ENCODE data around the gene PLBD1.

The PLBD1 gene

DNA sequence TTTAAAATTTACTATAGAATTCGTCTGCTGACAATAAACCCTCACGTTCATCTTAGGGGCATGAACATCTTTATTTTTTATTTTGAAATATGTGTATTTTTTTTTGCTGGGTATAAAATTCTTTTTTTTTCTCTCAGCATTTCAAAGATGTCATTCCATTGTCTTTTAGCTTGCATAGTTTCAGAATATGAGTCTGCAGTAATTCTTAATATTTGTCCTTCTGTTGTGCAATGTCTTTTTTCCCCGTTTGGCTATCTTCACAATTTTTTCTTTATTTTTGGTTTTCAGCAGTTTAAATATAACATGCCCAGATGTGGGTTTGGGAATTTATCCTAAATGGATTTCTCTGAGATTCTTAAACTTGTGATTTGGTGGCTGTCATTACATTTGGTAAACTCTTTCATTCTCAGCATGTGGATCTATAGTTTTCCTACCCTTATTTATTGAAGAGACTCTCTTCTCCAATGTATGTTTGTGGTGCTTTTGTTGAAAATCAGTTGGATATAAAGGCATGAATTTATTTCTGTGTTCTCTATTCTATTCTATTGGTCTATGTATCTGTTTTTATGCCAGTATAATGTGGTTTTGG, 37.8 kb upstream of the PLBD1 start:
- no peak for TF ChIP-seq ZFX (IDR thresholded peaks at IDR 0.05; ENCODE audit: borderline replicate concordance)
- TF ChIP-seq, protein P1, sequence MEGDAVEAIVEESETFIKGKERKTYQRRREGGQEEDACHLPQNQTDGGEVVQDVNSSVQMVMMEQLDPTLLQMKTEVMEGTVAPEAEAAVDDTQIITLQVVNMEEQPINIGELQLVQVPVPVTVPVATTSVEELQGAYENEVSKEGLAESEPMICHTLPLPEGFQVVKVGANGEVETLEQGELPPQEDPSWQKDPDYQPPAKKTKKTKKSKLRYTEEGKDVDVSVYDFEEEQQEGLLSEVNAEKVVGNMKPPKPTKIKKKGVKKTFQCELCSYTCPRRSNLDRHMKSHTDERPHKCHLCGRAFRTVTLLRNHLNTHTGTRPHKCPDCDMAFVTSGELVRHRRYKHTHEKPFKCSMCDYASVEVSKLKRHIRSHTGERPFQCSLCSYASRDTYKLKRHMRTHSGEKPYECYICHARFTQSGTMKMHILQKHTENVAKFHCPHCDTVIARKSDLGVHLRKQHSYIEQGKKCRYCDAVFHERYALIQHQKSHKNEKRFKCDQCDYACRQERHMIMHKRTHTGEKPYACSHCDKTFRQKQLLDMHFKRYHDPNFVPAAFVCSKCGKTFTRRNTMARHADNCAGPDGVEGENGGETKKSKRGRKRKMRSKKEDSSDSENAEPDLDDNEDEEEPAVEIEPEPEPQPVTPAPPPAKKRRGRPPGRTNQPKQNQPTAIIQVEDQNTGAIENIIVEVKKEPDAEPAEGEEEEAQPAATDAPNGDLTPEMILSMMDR (IDR thresholded peaks at IDR 0.05) = no peak
- no peak overlapping the region for H3K27ac ChIP-seq

DNA sequence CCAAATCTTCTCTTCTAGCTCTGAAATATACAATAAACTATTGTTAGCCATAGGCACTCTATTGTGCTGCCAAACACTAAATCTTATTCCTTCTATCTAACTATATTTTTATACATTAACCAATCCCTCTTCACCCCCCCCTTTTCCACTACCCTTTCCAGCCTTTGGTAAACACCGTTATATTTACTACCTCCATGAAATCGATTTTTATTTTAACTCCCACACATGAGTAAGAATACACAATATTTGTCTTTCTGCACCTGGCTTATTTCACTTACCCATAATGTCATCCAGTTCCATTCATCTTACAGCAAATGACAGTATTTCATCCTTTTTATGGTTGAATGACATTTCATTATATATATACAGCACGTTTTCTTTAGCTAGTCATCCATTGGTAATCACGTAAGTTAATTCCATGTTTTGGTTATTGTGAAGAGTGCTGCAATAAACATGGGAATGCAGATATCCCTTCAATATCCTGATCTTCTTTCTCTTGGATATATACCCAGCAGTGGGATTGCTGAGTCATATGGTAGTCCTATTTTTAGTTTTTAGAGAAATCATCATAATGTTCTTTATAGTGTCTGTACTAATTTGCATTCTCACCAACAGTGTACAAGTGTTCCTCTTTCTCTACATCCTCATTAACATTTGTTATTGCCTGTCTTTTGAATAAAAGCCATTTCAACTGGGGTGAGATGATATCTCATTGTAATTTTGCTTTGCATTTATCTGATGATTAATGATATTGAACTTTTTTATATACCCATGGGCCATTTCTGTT, 34.2 kb upstream of the PLBD1 start:
- H3K27ac ChIP-seq = peak overlapping the region; percentile 32
- TF ChIP-seq, protein P1 (IDR thresholded peaks at IDR 0.05) = no peak
- TF ChIP-seq ZFX (IDR thresholded peaks at IDR 0.05; ENCODE audit: borderline replicate concordance) = no peak

DNA sequence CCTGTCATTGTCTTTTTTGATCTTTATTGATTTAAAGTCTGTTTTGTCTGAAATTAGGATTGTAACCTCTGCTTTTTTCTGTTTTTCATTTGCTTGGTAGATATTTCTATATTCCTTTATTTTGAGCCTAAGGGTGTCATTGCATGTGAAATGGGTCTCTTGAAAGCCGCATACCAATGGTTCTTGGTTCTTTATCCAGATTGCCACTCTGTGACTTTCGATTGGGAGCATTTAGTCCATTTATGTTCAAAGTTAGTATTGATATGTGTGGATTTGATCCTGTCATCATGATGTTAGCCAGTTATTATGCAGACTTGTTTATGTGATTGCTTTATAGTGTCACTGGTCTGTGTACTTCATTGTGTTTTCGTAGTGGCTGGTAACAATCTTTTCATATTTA, 29.8 kb upstream of the PLBD1 start:
- TF ChIP-seq ZFX (IDR thresholded peaks at IDR 0.05; ENCODE audit: borderline replicate concordance) = no peak
- TF ChIP-seq, protein P1 (IDR thresholded peaks at IDR 0.05) = no peak

DNA sequence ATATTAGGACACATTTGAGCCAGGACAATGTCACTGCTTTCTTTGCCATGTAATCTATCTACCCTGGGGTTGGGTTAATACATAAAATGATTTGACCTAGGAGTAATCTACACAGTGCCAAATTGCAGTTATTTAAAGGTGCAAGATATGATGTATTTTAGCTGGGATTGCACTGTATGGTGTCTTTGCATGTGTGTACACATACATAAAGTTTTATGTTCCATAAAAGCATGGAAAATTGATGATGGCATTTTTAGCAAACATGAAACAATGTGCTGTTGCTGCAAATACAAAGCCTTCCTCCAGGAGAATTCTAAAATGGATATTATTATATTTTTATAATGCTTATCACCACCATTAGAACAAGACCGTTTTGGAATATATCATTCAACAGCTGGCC, 24.0 kb upstream of the PLBD1 start:
- no peak overlapping the region for H3K27ac ChIP-seq
- TF ChIP-seq ZFX (IDR thresholded peaks at IDR 0.05; ENCODE audit: borderline replicate concordance) = no peak
- TF ChIP-seq, protein P1 (IDR thresholded peaks at IDR 0.05) = no peak

More for the DNA sequence above, 29.8 kb upstream of the PLBD1 start:
- no peak overlapping the region for H3K27ac ChIP-seq

DNA sequence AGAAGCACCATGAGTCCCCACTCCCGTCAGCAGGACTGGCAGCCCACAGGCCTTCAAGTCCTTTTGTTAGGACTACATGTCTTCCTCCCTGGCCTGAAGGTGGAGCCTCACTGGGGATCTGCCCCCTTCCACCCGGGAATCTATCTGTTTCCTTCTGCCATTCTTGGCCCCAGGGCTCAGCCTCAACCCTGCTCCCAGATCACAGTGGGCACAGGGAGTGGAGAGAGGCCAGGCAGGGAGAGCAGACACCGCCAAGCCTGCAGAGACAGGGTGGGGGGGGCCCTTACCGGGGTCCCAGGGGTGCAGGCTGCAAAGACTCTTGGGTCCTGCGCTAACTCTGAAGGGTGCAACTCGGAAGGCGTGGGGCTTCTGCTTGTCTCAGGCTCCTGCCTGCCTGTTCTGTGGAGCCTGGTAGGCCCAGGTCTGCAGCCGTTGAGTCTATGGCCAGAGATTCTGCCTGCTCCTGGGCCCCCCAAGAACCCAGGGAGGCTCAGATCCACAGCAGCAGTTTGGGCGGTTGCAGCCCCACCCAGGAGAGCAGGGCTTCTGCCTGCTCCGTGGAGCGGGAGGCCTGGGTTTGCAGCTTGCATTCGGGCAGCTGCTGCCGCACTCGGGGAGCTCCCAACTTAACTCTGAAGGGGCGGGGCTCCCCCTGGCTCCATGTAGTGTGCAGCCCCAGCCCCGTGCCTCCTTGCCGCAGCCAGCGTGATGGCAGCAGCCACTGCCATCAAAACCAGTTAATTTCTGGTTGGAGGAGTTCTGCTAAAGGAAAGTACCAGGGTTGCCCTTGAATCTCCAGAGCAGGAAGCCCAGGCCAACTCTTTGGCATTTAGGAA, 21.7 kb upstream of the PLBD1 start:
- TF ChIP-seq ZFX (IDR thresholded peaks at IDR 0.05; ENCODE audit: borderline replicate concordance) = no peak
- no peak overlapping the region for H3K27ac ChIP-seq

DNA sequence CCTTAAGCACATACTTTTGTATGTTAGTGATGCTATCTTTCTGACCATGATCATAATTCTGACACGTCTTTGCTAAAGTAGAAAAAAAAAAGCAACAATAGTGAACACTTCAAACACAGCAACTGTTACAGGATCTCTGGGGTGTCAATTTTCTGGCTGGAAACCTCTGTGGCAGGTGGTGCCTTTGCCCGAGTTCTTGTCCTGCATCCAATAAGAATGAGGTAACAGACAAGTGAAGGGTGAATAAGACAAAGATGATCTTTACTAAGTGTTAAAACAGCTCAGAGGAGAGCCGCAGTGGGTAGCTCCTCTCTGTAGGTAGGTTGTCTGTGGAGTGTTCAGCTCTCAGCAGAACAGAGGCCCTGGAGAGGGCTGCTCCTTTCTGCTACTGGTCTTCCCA, 20.9 kb upstream of the PLBD1 start:
- H3K27ac ChIP-seq = no peak overlapping the region
- TF ChIP-seq, protein P1 (IDR thresholded peaks at IDR 0.05) = no peak
- TF ChIP-seq ZFX (IDR thresholded peaks at IDR 0.05; ENCODE audit: borderline replicate concordance) = no peak

DNA sequence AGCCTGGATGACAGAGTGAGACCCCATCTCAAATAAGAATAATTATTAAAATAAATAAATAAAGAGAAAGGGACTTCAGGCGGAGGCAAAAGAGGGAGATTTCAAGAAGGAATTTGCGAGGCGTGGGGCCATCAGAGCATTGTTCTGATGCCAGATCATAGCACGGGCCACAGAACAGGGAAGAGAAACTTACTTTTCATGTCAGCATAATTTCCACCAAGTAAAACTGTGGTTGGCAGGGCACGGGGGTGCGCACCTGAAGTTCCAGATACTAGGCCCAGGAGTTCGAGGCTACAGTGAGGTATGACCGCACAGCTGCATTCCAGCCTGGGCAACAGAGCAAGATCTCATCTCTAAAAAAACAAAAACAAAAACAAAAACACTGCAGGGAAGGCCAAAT, 11.0 kb upstream of the PLBD1 start:
- TF ChIP-seq, protein P1 (IDR thresholded peaks at IDR 0.05) = no peak
- no peak for TF ChIP-seq ZFX (IDR thresholded peaks at IDR 0.05; ENCODE audit: borderline replicate concordance)
- no peak overlapping the region for H3K27ac ChIP-seq
